H1 (cell line): ENCODE results near the gene PITPNC1. TPM values are rescaled to one million over a fixed set of nuclear protein-coding genes. Genes with fewer than 3 reads are reported as not detected.

ENCODE experiments used
- CTCF ChIA-PET: fragments of 300-600 bp; sonication (Branson Sonifier 250); formaldehyde crosslinking; loops from one replicate; lab custom pipeline; 2021; ENCODE audit not compliant: partially characterized antibody; lab: Charles Lee
- POLR2A ChIA-PET: fragments of 300-600 bp; sonication (Branson Sonifier 250); formaldehyde crosslinking; loops from one replicate; lab custom pipeline; 2021; ENCODE audit warnings: inconsistent platforms; ENCODE audit not compliant: partially characterized antibody; lab: Charles Lee
- DNase-seq, 2 experiments: peaks; one replicate each; pipeline versions ENCODE4 v3.0.0 to v3.0.0-alpha.2; 2010 to 2022; ENCODE audit warnings: low spot score in 2 of 2, low read depth in 1 of 2, mixed read lengths in 1 of 2
- FAIRE-seq: peaks from 2 replicates; lab custom pipeline; 2011; peaks lifted over from hg19 to GRCh38; lab: Jason Lieb, UNC
- H2AFZ ChIP-seq: 2 replicates; pipeline ENCODE4 v1.8.1; 2012; ENCODE audit warnings: low read length, inconsistent platforms
- H2AK5ac ChIP-seq: 2 replicates; pipeline ENCODE4 v1.6.1; 2013; ENCODE audit warnings: low read depth, low read length
- H2BK120ac ChIP-seq: replicated peaks from 2 replicates; pipeline ENCODE3; 2013; ENCODE audit warnings: low read depth, low read length, inconsistent platforms
- H2BK12ac ChIP-seq: 2 replicates; pipeline ENCODE4 v1.6.1; 2013; ENCODE audit warnings: low read depth, low read length
- H2BK15ac ChIP-seq: 2 replicates; pipeline ENCODE4 v1.6.1; 2013; ENCODE audit warnings: low read length
- H2BK20ac ChIP-seq: 2 replicates; pipeline ENCODE4 v1.6.1; 2013; ENCODE audit warnings: low read length
- H2BK5ac ChIP-seq: 2 replicates; pipeline ENCODE4 v1.6.1; 2013; ENCODE audit warnings: low read depth, low read length
- H3K14ac ChIP-seq: 2 replicates; pipeline ENCODE4 v1.6.1; 2013; ENCODE audit warnings: inconsistent platforms; ENCODE audit not compliant: insufficient read length
- H3K18ac ChIP-seq: 2 replicates; pipeline ENCODE4 v1.6.1; 2013; ENCODE audit warnings: low read length; ENCODE audit errors: extremely low read depth
- H3K23ac ChIP-seq: 2 replicates; pipeline ENCODE4 v1.6.1; 2013; ENCODE audit warnings: inconsistent platforms; ENCODE audit not compliant: insufficient read length
- H3K23me2 ChIP-seq: 2 replicates; pipeline ENCODE4 v1.6.1; 2013; ENCODE audit warnings: low read depth, low read length
- H3K27ac ChIP-seq: 2 replicates; pipeline ENCODE4 v1.6.1; 2011; ENCODE audit warnings: low read depth, low read length, inconsistent platforms
- H3K27me3 ChIP-seq, 4 experiments: replicated peaks in 1 of 4; 1 replicate in 1 of 4; 2 replicates in 3 of 4; pipeline versions ENCODE4 v1.6.1 to v1.8.1; 2011 to 2013; ENCODE audit warnings: low read length in 3 of 4, mild to moderate bottlenecking in 3 of 4, inconsistent platforms in 2 of 4, mixed read lengths in 2 of 4, moderate library complexity in 1 of 4; ENCODE audit not compliant: control insufficient read depth in 3 of 4, insufficient read depth in 3 of 4; ENCODE audit errors: extremely low read depth in 1 of 4
- H3K36me3 ChIP-seq, 4 experiments: 2 replicates each; pipeline versions ENCODE4 v1.6.1 to v1.8.1; 2011 to 2013; ENCODE audit warnings: mild to moderate bottlenecking in 4 of 4, low read length in 3 of 4, moderate library complexity in 2 of 4, control low read depth in 1 of 4, inconsistent platforms in 1 of 4; ENCODE audit not compliant: insufficient read depth in 4 of 4, control insufficient read depth in 2 of 4
- H3K4ac ChIP-seq: replicated peaks from 2 replicates; pipeline ENCODE3; 2013; ENCODE audit warnings: low read length, low read depth, mixed read lengths, inconsistent platforms; ENCODE audit not compliant: insufficient read length
- H3K4me1 ChIP-seq, 4 experiments: replicated peaks in 1 of 4; 1 replicate in 1 of 4; 2 replicates in 3 of 4; pipeline versions ENCODE4 v1.6.1 to v1.8.1; 2011 to 2013; ENCODE audit warnings: low read length in 3 of 4, inconsistent platforms in 2 of 4, mixed read lengths in 1 of 4; ENCODE audit not compliant: insufficient read depth in 4 of 4, control insufficient read depth in 3 of 4
- H3K4me2 ChIP-seq, 2 experiments: 2 replicates each; pipeline versions ENCODE4 v1.6.1 to v1.8.1; 2011 to 2013; ENCODE audit warnings: low read depth in 2 of 2, low read length in 2 of 2, control low read depth in 1 of 2, inconsistent platforms in 1 of 2, mild to moderate bottlenecking in 1 of 2; ENCODE audit not compliant: insufficient read depth in 1 of 2
- H3K4me3 ChIP-seq, 4 experiments: fragments of 200-600, 300-600 bp in 1 of 4; sonication (generic), shearing (Covaris generic), sonication (Bioruptor Twin) in 1 of 4; 2 replicates each; pipeline versions ENCODE4 v1.5.1 to v1.8.1; 2011 to 2016; ENCODE audit warnings: low read length in 4 of 4, low read depth in 3 of 4, control low read depth in 2 of 4, inconsistent platforms in 2 of 4, mild to moderate bottlenecking in 2 of 4, mixed read lengths in 1 of 4, moderate library complexity in 1 of 4; ENCODE audit not compliant: insufficient read depth in 2 of 4; ENCODE audit errors: extremely low read depth in 1 of 4
- H3K56ac ChIP-seq: replicated peaks from 2 replicates; pipeline ENCODE3; 2013; ENCODE audit warnings: low read depth, mild to moderate bottlenecking, mixed read lengths, low read length, inconsistent platforms; ENCODE audit not compliant: insufficient read length
- H3K79me1 ChIP-seq: 2 replicates; pipeline ENCODE4 v1.6.1; 2013; ENCODE audit warnings: low read depth, low read length, control low read depth
- H3K79me2 ChIP-seq, 2 experiments: 2 replicates each; pipeline versions ENCODE4 v1.6.1 to v1.8.1; 2012 to 2013; ENCODE audit warnings: low read length in 2 of 2, mild to moderate bottlenecking in 2 of 2, inconsistent platforms in 1 of 2; ENCODE audit not compliant: insufficient read depth in 2 of 2, control insufficient read depth in 1 of 2
- H3K9ac ChIP-seq, 4 experiments: replicated peaks in 1 of 4; 1 replicate in 1 of 4; 2 replicates in 3 of 4; pipeline versions ENCODE4 v1.6.1 to v1.8.1; 2011 to 2013; ENCODE audit warnings: low read depth in 3 of 4, low read length in 3 of 4, control low read depth in 2 of 4, mild to moderate bottlenecking in 2 of 4, moderate library complexity in 2 of 4, inconsistent platforms in 1 of 4; ENCODE audit errors: extremely low read depth in 1 of 4
- H3K9me3 ChIP-seq, 2 experiments: 2 replicates each; pipeline versions ENCODE4 v1.6.1 to v1.8.1; 2012 to 2013; ENCODE audit warnings: mild to moderate bottlenecking in 2 of 2, moderate library complexity in 2 of 2, control low read depth in 1 of 2, inconsistent platforms in 1 of 2, low read depth in 1 of 2, low read length in 1 of 2, mixed read lengths in 1 of 2; ENCODE audit not compliant: insufficient read depth in 2 of 2
- H4K20me1 ChIP-seq, 2 experiments: replicated peaks in 1 of 2; 2 replicates each; pipeline versions ENCODE3 to v1.8.1; 2011 to 2013; ENCODE audit warnings: inconsistent platforms in 2 of 2, low read length in 2 of 2, mild to moderate bottlenecking in 1 of 2; ENCODE audit not compliant: insufficient read depth in 2 of 2, control insufficient read depth in 1 of 2
- H4K5ac ChIP-seq: 2 replicates; pipeline ENCODE4 v1.6.1; 2013; ENCODE audit warnings: low read length, low read depth, mixed read lengths, inconsistent platforms; ENCODE audit not compliant: insufficient read length
- H4K8ac ChIP-seq: 2 replicates; pipeline ENCODE4 v1.8.0; 2013; ENCODE audit warnings: mild to moderate bottlenecking, moderate library complexity, low read length, inconsistent platforms; ENCODE audit not compliant: insufficient read depth; ENCODE audit errors: extremely low read depth
- H4K91ac ChIP-seq: replicated peaks from 2 replicates; pipeline ENCODE3; 2013; ENCODE audit warnings: low read length, mixed read lengths, inconsistent platforms; ENCODE audit not compliant: insufficient read length
- POU5F1 ChIP-seq: IDR thresholded peaks from 2 replicates; pipeline ENCODE4 v1.6.1; 2011; ENCODE audit warnings: low read depth, mild to moderate bottlenecking, low read length, moderate library complexity
- RAD21 ChIP-seq, 2 experiments: IDR thresholded peaks in 1 of 2; conservative IDR thresholded peaks in 1 of 2; 2 replicates each; pipeline ENCODE4 v1.6.1; 2011; ENCODE audit warnings: low read depth in 2 of 2, low read length in 2 of 2, improper control_type of control experiment in 1 of 2, inconsistent platforms in 1 of 2, mild to moderate bottlenecking in 1 of 2, moderate library complexity in 1 of 2
- RBBP5 ChIP-seq: IDR thresholded peaks from 2 replicates; pipeline ENCODE4 v1.7.1; 2012; ENCODE audit warnings: low read depth, mild to moderate bottlenecking, inconsistent platforms, low read length, moderate library complexity, borderline replicate concordance
- SP1 ChIP-seq: IDR thresholded peaks from 2 replicates; pipeline ENCODE4 v1.6.1; 2011; ENCODE audit warnings: low read depth, low read length
- TAF1 ChIP-seq: IDR thresholded peaks from 2 replicates; pipeline ENCODE4 v1.6.1; 2011; ENCODE audit warnings: mild to moderate bottlenecking, low read depth, low read length
- TCF12 ChIP-seq: IDR thresholded peaks from 2 replicates; pipeline ENCODE4 v1.6.1; 2011; ENCODE audit warnings: low read depth, mild to moderate bottlenecking, low read length
- WGBS, 2 experiments: shearing (Covaris generic) in 1 of 2; methylation state at CpG; one replicate each; pipeline versions ENCODE4 v1.1.6 to v1.1.7; 2013 to 2015; ENCODE audit warnings: low lambda C conversion rate in 2 of 2, mixed read lengths in 2 of 2, inconsistent platforms in 1 of 2, low coverage in 1 of 2, missing lambda C conversion rate in 1 of 2; ENCODE audit not compliant: insufficient replicate concordance in 2 of 2, insufficient coverage in 1 of 2, insufficient read length in 1 of 2; ENCODE audit errors: extremely low coverage in 1 of 2, missing lambda C conversion rate in 1 of 2; 5-methylcytosine and 5-hydroxymethylcytosine counted together
- polyA plus RNA-seq, 7 experiments: library from polyadenylated mRNA; depleted of rRNA in 3 of 7; stranded (reverse) in 5 of 7; unstranded in 2 of 7; fragments of >200 nt in 5 of 7; fragments of 200-250 nt in 2 of 7; gene quantifications; 1 replicate in 5 of 7; 2 replicates in 1 of 7; 4 replicates in 1 of 7; pipeline versions ENCODE4 v1.2.1 to v1.2.3, GENCODE V29; 2011 to 2013; ENCODE audit warnings: missing spikeins in 2 of 7, mixed read lengths in 2 of 7
- total RNA-seq: library from RNA; stranded (reverse); fragmentation: NEBNext Ultra II Directional; extraction: Animal tissue kit (Norgen Biotek cat#: 25700); gene quantifications from 2 replicates; pipeline ENCODE4 v1.2.1, GENCODE V29; 2021
- TF ChIP-seq, protein P1 (sequence below): IDR thresholded peaks from 2 replicates; pipeline ENCODE4 v1.6.1; 2012; ENCODE audit warnings: inconsistent platforms

The PITPNC1 gene
- total and polyA plus RNA-seq, 2 of the 8 experiments (the other 6 are each of a cell fraction or from before 2014, with no cell fraction given): 17.6 to 54.7 TPM

DNA sequence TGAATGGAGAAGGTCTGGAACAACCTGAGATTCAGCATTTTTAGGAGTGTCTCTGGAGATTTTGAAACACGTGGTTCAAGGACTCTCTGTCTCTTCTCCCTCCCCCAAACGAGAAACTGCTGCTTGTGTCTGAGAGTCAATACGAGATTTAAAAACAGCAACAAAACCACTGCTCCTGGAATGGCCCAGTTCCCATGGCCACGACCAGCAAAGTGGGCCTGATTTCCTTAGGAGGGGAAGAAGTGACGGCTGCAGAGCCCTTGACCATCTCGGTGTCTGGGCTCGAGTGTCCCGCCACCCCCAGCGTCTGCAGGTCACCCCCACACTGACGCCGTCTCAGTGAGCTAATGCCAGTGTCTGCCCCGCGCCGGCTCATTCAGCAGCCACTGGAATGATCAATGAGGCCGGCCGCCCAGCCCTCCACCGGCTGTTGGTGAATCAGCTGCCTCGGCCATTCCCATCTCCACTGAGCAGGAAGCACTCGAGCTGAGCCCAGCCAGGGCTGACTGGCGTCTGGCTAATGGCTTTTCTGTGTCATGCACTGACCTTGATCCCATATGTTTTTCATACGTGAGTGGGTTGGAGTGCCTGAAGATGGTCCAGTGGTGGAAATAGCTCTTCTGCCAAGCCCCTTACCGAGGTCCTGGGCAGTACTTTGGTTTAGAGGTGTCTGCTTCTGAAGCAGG, 151.8 kb downstream of the PITPNC1 start:
- Histone ChIP-seq H3K79me1 (peaks cover 2% of the 10 kb centered on the region; the same call in 1 of the 2 replicates), H3K4me3 (no peak overlapping the region), H4K5ac (peak overlapping the region; percentile 45), H2BK12ac (peak overlapping the region; percentile 89; the same call in 1 of the 2 replicates), H3K9me3 (no peaks in the 10 kb centered on the region), H3K4me2 (peak overlapping the region; percentile 36 to 51), H2AFZ (no peak overlapping the region; the same call in 1 of the 2 replicates), H4K8ac (peak overlapping the region; percentile 96; the same call in 1 of the 2 replicates), H3K27me3 (no peaks in the 10 kb centered on the region), H3K9ac (peak overlapping the region in 3 of 4 experiments; percentile 36 to 50 (median 48); a peak in 4 of 7 replicates), H3K27ac (peak overlapping the region; percentile 21; the same call in 1 of the 2 replicates), H3K56ac (no peak overlapping the region), H2BK5ac (peak overlapping the region; percentile 75), H4K91ac (peak overlapping the region; percentile 72), H3K79me2 (peaks cover 0 to 24% of the 10 kb centered on the region in 2 experiments; a peak in 3 of 4 replicates), H2AK5ac (peak overlapping the region; percentile 85; the same call in 1 of the 2 replicates), H3K18ac (peak overlapping the region; percentile 83), H2BK120ac (no peak overlapping the region), H2BK20ac (0 out of 2 replicates have a peak overlapping the region, but pooled peaks have one; percentile 3), H3K23ac (no peak overlapping the region), H3K23me2 (no peaks in the 10 kb centered on the region), H2BK15ac (peak overlapping the region; percentile 95; the same call in 1 of the 2 replicates), H3K14ac (peak overlapping the region; percentile 83), H4K20me1 (peaks cover 0 to 2% of the 10 kb centered on the region in 2 experiments), H3K4me1 (peaks cover 2 to 9% (median 6%) of the 10 kb centered on the region in 4 experiments), H3K4ac (no peak overlapping the region), H3K36me3 (no peaks in the 10 kb centered on the region)
- CTCF ChIA-PET: interaction anchor here (0.8 to 1.4 kb wide), 3 partner anchors 8 to 123 kb away, joined by 3 to 5 read pairs (median 3); no protein-coding TSS in a partner anchor
- WGBS, 2 experiments: 56% methylated on average over 21 of the region's 22 CpGs; no CpG with 5 or more reads in 1 of the 2 experiments
- DNase-seq (peak in 1 of 2 experiments; percentile 67), FAIRE-seq (no peak)
- POLR2A ChIA-PET: no interaction called here
- TF ChIP-seq RBBP5: 0 out of 2 replicates have a peak, but pooled peaks have one; percentile 21
- TF ChIP-seq RAD21 (IDR thresholded peaks at IDR 0.05 in 1 of 2, conservative IDR thresholded peaks at IDR 0.05 in 1 of 2; ENCODE audit: low read depth in 2 of 2, low read length in 2 of 2): no peak
- TF ChIP-seq SP1: 0 out of 2 replicates have a peak, but pooled peaks have one; percentile 11
- TF ChIP-seq, protein P1, sequence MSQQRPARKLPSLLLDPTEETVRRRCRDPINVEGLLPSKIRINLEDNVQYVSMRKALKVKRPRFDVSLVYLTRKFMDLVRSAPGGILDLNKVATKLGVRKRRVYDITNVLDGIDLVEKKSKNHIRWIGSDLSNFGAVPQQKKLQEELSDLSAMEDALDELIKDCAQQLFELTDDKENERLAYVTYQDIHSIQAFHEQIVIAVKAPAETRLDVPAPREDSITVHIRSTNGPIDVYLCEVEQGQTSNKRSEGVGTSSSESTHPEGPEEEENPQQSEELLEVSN: no peak
- peak; percentile 21; the same call in 1 of the 2 replicates for TF ChIP-seq TAF1
- no peak for TF ChIP-seq POU5F1
- TF ChIP-seq TCF12: no peak
- TF ChIP-seq, all 59 proteins: peak for 3
